Measurements from ENCODE around the gene UNC45A. TPM values are rescaled to one million over a fixed set of nuclear protein-coding genes. Genes with fewer than 3 reads are reported as not detected.

Gene UNC45A
- total and polyA plus RNA-seq, 8 donors: 29.2 to 51.3 (median 34.2) TPM

- Histone ChIP-seq H3K4me3 (no peak overlapping the region), H3K36me3 (peaks cover 0 to 12% (median 10%) of the 10 kb centered on the region in 3 donors), H3K9me3 (no peaks in the 10 kb centered on the region), H3K4me1 (peaks cover 8 to 17% (median 8%) of the 10 kb centered on the region in 3 donors), H3K27me3 (no peaks in the 10 kb centered on the region), H3K27ac (no peak overlapping the region)
- TF ChIP-seq, protein P1, sequence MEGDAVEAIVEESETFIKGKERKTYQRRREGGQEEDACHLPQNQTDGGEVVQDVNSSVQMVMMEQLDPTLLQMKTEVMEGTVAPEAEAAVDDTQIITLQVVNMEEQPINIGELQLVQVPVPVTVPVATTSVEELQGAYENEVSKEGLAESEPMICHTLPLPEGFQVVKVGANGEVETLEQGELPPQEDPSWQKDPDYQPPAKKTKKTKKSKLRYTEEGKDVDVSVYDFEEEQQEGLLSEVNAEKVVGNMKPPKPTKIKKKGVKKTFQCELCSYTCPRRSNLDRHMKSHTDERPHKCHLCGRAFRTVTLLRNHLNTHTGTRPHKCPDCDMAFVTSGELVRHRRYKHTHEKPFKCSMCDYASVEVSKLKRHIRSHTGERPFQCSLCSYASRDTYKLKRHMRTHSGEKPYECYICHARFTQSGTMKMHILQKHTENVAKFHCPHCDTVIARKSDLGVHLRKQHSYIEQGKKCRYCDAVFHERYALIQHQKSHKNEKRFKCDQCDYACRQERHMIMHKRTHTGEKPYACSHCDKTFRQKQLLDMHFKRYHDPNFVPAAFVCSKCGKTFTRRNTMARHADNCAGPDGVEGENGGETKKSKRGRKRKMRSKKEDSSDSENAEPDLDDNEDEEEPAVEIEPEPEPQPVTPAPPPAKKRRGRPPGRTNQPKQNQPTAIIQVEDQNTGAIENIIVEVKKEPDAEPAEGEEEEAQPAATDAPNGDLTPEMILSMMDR (IDR thresholded peaks at IDR 0.05): no peak
- no peak for FAIRE-seq
- intact Hi-C loops (cut with DNase I): loop anchor here in 2 of 3 donors (5.0 kb wide), 2 partner anchors 72 to 77 kb away; no protein-coding TSS in a partner anchor
- ATAC-seq: no peak
- WGBS, 2 donors: 57 to 73% methylated on average over 5 of the region's 5 CpGs
- peak in 1 of 6 donors; percentile 44 for DNase-seq
Observed at GRCh38 chr15:90959894-90960293, 24.8 kb downstream of the UNC45A start.

DNA sequence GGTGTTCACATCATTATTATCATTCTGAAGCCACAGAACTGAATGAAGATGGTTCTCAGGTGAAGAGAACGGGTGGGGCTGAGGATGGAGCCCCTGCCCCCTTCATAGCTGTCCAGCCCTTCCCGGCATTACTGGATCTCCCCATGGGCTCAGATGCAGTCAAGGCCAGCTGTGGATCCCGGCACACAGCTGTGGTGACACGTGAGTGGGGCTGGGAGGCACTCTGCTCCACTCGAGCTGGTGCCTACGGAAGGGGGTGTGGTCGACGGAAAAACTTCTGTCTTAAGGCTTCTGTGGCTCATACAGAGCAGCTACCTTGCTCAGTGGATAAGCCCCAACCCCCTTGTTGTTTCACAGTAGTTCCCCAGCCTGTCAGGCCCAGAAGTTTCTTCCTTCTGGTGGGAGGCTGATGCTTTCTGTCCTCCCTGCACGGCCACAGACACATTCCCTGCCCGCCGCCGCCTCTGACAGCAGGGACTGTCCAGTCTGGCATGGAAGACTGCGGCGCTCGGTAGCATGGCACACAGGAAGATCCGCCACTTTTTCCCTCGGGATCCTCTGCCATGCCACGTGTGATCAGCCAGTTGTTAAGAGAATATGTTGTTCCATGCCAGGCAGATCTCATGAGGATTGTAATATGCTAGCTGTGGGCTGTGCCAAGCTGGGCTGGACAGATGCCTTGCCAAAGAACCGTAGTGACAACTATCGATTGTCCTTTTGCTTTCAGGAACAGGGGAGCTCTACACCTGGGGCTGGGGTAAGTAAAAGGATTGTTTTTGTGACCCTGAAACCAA lies 25.4 kb downstream of the UNC45A start:
- Histone ChIP-seq H3K27me3 (no peaks in the 10 kb centered on the region), H3K27ac (no peak overlapping the region), H3K4me1 (peaks cover 5 to 15% (median 6%) of the 10 kb centered on the region in 3 donors), H3K4me3 (no peak overlapping the region), H3K9me3 (no peaks in the 10 kb centered on the region), H3K36me3 (peaks cover 0 to 12% (median 10%) of the 10 kb centered on the region in 3 donors)
- FAIRE-seq (no peak), ATAC-seq (no peak), DNase-seq (peak in 1 of 6 donors; percentile 30)
- TF ChIP-seq, protein P1 (IDR thresholded peaks at IDR 0.05): no peak
- WGBS, 2 donors: 82 to 89% methylated on average over 20 of the region's 20 CpGs
- intact Hi-C loops (cut with DNase I): no loop called here

GRCh38 chr15:90962021-90962420 lies 26.9 kb downstream of the UNC45A start:
- FAIRE-seq (no peak), ATAC-seq (no peak), DNase-seq (no peak)
- no peak overlapping the region for H3K27ac ChIP-seq
- peaks cover 0 to 6% (median 0%) of the 10 kb centered on the region in 3 donors for H3K4me1 ChIP-seq
- intact Hi-C loops (cut with DNase I): no loop called here
- H3K9me3 ChIP-seq: no peaks in the 10 kb centered on the region
- H3K27me3 ChIP-seq: no peaks in the 10 kb centered on the region
- 75 to 78% methylated on average over 4 of the region's 4 CpGs for WGBS, 2 donors
- TF ChIP-seq, protein P1 (IDR thresholded peaks at IDR 0.05): no peak
- H3K4me3 ChIP-seq: no peak overlapping the region
- H3K36me3 ChIP-seq: peaks cover 0 to 19% (median 12%) of the 10 kb centered on the region in 3 donors

DNA sequence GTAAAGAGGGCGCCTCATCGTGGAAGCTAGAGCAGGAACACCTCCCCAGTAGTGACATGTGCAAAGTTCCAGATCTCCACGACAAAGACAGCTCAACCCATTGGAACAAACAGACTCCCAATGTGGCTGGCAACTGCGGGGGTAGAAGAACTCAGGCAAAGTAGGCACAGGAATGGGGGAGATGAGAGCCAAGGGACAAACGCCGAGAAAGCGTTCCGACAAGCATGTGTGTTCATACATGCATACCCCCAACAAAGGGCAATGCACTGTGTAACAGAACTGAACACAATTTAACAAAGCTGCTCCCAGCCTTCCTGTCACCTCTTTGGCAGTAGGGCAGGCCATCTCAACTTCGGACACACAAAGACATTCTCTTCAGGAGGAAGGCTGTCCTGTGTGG lies 31.2 kb downstream of the UNC45A start:
- Histone ChIP-seq H3K4me1 (no peaks in the 10 kb centered on the region), H3K4me3 (no peak overlapping the region), H3K27me3 (no peaks in the 10 kb centered on the region), H3K36me3 (peaks cover 0 to 24% (median 12%) of the 10 kb centered on the region in 3 donors), H3K9me3 (no peaks in the 10 kb centered on the region), H3K27ac (no peak overlapping the region)
- intact Hi-C loops (cut with DNase I): no loop called here
- 89 to 92% methylated on average over 9 of the region's 9 CpGs for WGBS, 2 donors
- TF ChIP-seq, protein P1 (IDR thresholded peaks at IDR 0.05): no peak
- no peak for DNase-seq
- ATAC-seq: no peak
- no peak for FAIRE-seq

DNA sequence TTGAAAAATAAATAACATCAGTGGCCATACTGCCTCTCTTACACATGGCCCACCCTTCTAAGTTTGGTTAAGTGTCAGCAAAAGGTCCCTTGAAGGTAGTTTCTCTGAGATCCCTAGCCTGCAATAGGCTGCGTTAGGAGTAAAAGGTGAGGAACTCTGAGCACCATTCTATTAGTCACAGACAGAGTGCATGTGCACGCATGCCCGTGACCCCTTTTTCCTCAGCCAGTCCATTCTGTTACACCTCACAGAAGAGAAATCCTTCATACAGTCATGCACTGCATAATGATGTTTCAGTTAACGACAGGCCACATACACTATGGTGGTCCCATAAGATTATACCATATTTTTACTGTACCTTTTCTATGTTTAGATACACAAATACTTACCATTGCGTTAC lies 32.1 kb downstream of the UNC45A start:
- H3K4me3 ChIP-seq: no peak overlapping the region
- WGBS, 2 donors: 84 to 99% methylated on average over 5 of the region's 5 CpGs
- H3K9me3 ChIP-seq: no peaks in the 10 kb centered on the region
- intact Hi-C loops (cut with DNase I): no loop called here
- no peaks in the 10 kb centered on the region for H3K4me1 ChIP-seq
- no peak for FAIRE-seq
- no peak overlapping the region for H3K27ac ChIP-seq
- TF ChIP-seq, protein P1 (IDR thresholded peaks at IDR 0.05): no peak
- peaks cover 0 to 21% (median 4%) of the 10 kb centered on the region in 3 donors for H3K36me3 ChIP-seq
- DNase-seq: no peak
- no peaks in the 10 kb centered on the region for H3K27me3 ChIP-seq
- ATAC-seq: no peak

Measured in pancreas (tissue), 10 donors.